HG03342 (cell line): ENCODE results near the gene ENTPD8.

Experiments used
- ATAC-seq: cut with Tn5 transposase; IDR thresholded peaks from one replicate; pipeline ENCODE4 v1.9.1; 2021; ENCODE audit warnings: mild to moderate bottlenecking, moderate library complexity; ENCODE audit not compliant: unreplicated experiment

The ENTPD8 gene

DNA sequence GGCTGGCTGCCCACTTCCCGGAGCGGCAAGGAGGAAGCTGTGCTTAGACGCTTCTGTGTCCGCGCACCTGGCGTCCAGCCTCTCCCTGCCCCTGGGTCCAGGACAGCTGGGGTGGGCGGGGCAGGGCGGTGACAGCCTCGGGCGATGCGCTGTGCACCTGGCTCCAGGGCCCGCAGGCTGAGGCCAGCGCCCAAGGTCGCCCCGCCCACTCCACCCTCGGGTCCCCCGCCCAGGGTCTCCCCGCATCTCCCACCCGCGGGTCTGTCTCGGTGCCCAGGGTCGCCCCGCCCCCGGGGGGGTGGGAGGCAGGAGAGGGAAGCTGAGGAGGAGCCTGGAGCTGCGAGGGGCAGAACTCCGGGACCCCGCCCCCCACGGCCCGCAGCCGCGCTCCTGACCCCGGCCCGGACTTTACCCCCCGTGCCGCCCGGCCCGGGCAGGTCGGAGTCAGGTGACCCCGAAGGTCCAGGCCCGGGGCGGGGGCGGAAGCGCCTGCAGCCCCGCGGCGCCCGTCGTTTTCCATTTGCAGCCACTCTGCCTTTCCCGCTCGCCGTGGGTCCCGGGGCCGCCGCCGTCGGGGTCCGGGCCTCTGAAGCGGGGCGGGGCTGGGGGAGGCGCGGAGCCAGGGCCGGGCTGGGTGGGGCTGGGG is at the start of gene ENTPD8:
Gene ENTPD8, minus strand, starts transcription at position 69 of the 646 bp plus-strand sequence. CDS start 3,072 bp downstream, outside the sequence.
- ATAC-seq: no peak

DNA sequence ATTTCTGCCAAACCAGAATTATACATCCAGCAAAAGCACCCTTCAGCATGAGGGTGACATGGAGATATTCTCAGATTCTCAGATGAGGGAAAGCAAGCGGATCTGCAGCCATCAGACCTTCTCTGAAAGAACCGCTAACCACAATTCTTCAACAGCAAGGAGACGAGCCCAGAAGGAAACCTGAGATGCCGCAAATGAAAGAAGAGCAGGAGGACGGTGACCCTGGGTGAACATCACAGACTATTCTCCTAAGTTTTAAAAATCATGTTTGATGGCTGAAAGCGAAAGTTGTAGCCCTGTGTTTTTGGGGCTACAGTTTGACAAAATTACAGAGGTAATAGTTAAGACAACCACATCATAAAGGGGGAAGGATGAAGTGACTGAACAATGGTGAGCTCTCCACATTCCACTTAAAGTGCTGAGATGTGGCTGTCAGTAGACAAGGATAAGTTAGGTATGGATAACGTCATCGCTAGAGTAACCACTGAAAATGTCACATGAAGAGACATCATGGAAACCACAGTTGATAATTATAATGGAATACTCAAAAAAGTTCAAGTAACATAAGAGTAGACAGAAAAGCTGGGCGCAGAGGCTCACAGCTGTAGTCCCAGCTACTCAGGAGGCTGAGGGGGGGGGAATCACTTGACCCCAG is 49.5 kb upstream of the ENTPD8 start:
- no peak for ATAC-seq

DNA sequence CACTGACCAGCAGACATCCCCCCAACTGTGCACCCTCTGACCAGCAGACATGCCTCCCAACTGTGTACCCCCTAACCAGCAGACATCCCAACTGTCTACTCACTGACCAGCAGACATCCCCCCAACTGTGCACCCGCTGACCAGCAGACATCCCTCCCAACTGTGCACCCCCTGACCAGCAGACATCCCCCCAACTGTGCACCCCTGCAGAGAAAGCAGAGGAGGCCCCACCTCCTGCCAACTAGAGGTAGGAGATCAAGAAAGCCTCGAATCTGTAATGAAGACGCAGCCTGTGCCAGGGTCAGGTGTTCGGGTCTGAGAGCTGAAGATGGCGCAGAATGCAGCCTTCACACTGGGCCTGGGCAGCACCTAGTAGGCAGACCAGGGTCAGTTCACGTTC is 47.7 kb upstream of the ENTPD8 start:
- ATAC-seq: no peak

- no peak for ATAC-seq
Observed at GRCh38 chr9:137488327-137488653, 47.1 kb upstream of the ENTPD8 start.

GRCh38 chr9:137487454-137488326 is 46.5 kb upstream of the ENTPD8 start:
- ATAC-seq: no peak

GRCh38 chr9:137486545-137487453 is 45.6 kb upstream of the ENTPD8 start:
- no peak for ATAC-seq

GRCh38 chr9:137486141-137486490 is 45.0 kb upstream of the ENTPD8 start:
- ATAC-seq: no peak

DNA sequence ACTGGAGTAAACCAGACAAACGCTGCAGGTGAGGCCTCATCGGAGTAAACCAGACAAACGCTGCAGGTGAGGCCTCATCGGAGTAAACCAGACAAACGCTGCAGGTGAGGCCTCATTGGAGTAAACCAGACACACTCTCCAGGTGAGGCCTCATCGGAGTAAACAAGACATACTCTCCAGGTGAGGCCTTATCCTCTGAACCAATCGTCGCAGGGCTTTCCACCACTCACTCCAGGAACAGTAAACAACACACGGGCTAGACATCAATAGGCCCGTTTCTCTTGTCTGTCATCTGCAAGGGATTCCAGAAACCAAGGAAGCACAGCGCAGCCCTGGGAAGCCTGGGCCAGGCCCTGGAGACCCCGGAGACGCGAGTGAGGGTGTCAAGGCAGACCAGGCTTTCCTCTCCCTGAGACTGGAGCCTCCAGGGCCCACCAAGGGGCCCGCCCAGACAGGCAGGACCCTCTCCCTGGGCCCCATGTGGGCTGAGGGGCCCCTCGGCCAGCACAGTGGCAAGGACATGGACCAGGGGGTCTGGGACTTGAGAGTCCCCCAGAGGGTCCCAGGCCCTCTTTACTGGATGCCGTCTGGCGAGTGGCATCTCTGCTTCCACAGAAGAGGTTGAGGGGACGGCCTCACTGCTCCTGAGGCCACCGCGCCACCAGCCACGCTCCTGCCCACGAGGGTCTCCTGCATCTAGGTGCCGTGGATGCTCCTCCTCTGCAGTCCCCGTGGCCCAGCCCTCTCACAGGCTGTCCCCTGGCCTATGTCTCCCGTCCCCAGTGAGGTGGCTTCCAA is 44.4 kb upstream of the ENTPD8 start:
- ATAC-seq: no peak

DNA sequence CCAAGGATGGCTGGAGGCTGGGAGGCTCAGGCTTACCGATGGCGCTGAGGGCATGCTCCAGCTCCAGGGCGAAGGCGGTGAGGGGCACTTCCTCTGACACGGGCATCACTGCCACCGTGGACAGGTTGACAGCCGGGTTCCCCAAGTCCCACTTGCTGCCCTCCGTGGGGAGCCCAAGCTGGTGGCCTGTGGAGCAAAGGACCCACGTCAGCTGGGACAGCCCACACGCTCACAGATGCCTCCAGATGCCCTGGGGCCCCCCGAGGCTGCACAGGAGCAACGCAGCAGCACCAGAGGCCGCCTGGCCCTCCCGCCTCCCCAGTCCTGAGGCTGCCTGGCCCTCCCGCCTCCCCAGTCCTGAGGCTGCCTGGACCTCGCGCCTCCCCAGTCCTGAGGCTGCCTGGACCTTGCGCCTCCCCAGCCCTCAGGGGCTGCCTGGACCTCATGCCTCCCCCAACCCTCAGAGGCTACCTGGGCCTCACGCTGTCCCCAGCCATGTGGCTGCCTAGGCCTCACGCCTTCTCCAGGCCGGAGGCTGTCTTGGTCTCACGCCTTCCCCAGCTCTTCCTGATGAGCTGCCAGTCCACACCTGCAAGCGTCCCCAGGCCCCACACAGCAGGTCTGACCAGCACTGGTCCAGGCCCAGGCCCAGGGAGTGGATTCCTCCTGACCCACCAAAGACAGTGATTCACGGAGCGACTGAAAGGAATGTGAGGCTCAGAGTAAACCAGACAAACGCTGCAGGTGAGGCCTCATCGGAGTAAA is 43.6 kb upstream of the ENTPD8 start:
- no peak for ATAC-seq

DNA sequence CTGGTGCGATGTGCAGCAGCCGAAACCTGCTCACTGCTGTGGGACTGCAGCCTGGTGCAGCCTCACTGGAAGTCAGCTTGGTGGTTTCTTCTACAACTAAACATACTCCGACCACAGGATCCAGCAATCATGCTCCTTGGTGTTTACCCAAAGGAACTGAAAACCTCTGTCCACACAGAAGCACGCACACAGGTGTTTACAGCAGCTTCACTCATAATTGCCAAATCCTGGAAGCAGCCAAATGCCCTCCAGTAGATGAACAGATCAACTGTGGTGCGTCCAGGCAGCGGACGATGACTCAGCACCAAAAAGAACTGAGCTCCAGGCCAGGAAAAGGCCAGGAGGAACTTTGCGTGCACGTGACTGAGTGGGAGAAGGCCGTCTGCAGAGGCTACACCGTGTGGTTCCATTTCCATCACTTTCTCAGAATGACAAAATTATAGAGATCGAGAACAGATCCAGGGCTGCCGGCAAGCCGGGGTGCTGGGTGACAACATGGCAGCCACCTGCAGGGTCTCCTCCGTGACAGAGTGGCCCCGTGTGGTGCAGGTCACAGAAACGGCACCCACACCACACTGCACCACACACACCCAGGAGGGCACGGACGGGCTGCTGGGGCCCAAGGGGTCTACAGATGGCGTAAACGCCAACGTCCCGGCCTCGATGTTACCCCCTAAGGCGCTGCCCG is 41.1 kb upstream of the ENTPD8 start:
- no peak for ATAC-seq

GRCh38 chr9:137480686-137481683 is 39.8 kb upstream of the ENTPD8 start:
- ATAC-seq: no peak

DNA sequence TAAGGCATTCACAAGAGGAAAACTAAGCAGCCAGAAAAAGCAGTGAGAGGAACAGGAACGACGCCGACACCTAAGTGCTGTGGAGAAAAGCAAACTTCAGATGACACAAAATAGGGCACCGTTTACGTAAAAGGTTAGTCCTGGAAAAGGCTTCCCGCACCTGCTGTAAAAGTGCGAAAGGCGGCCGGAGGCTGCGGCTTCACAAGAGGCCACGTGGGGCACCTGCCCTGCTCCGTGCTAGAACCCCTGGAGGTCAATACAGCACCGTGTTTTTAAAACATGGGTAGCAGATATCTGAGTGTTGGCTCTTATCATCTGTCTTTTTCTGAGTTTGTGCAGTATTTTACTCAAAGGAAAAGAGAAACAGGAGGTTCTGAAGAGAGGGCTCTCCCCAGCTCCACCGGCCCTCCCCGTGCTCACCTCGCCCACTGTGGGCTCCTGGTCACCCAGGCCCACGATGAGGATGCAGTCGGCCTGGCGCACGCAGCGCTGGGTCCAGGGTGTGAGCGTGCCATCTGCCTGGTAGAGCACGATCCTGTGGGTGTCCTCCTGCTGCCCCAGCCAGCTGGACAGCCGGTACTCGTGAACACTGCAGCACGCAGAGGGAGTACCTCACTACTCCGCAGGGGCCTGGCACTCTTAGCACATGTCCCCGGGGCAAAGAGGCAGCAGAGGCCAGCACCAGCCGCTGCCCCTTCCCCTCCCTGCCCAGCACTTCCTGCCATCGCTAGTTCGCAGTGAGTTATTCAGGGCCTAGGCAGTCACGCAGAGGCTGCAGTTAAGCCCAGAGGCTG is 38.9 kb upstream of the ENTPD8 start:
- no peak for ATAC-seq

DNA sequence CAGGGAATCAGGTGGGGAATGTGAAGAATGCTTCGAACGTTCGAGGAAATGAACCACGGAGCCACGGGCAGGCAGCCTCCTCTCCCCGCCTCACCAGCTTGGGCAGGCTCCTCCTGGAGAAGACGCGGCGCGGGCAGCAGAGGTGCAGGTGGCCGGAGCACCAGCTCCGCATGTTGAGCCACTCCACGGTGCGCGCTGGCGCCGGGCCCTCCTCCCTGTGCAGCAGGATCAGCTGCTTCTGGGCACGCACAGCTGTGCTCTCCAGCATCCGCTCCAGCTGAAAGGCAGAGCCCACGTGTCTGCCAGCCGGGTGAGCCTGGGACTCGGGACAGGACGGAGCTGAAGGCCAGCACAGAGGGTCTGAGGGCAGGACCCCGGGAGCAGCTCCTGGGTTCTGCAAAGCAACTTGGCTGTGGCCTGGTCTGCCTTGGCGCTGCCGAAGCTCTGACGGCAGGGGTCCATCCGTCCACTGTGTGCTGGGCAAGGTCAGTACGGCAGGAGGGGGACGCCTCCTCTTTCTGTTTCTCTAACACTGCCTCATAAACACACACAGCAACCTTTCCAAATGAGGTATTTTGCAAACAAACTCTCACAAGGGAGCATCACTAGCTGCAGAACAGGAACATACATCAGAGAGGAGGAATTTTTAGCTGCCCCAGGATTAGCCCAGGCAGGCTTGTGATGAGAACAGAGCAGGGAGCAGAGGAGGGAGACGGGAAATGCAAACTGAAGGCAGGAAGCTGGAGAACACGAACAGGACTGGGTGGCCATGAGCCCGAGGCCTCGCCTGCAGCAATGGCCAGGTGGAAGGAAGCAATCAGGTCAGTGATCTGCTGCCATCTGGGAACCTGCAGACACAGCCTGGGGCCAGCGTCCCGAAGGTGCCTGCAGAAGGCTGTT is 38.1 kb upstream of the ENTPD8 start:
- ATAC-seq: no peak

- ATAC-seq: no peak
Observed at GRCh38 chr9:137478613-137478961, 37.4 kb upstream of the ENTPD8 start.

GRCh38 chr9:137477778-137478612 is 36.8 kb upstream of the ENTPD8 start:
- no peak for ATAC-seq
